Activated T-cell treated with anti-CD3 and anti-CD28 coated beads, Interleukin-2, amount 50 U/mL, for 72 hours (primary cell): ENCODE results near the gene PEF1. TPM values are rescaled to one million over a fixed set of nuclear protein-coding genes. Genes with fewer than 3 reads are reported as not detected.

ENCODE experiments used
- ATAC-seq, 2 donors: fragments of 150-1000 bp; cut with Tn5 transposase; replicated peaks in 1 of 2; 2 replicates each; pipeline ENCODE4 v1.10.0; 2021; ENCODE audit warnings: moderate library complexity in 2 of 2, mild to moderate bottlenecking in 1 of 2
- DNase-seq, 2 donors: peaks; one replicate each; pipeline ENCODE4 v3.0.0; 2021 to 2022; ENCODE audit warnings: mixed read lengths in 1 of 2
- H3K27ac Mint-ChIP-seq: one replicate; pipeline ENCODE4 v1.8.0; 2022; ENCODE audit warnings: mild to moderate bottlenecking, moderate library complexity, mixed read lengths
- H3K27me3 Mint-ChIP-seq: one replicate; pipeline ENCODE4 v1.8.0; 2022; ENCODE audit warnings: low read depth, mixed read lengths
- H3K36me3 Mint-ChIP-seq, 2 donors: one replicate each; pipeline ENCODE4 v1.8.0; 2022; ENCODE audit warnings: mixed read lengths in 2 of 2, mild to moderate bottlenecking in 1 of 2; ENCODE audit not compliant: insufficient read depth in 2 of 2
- H3K4me1 Mint-ChIP-seq: one replicate; pipeline ENCODE4 v1.8.0; 2022; ENCODE audit warnings: low read depth, mixed read lengths
- H3K4me3 Mint-ChIP-seq, 2 donors: one replicate each; pipeline ENCODE4 v1.8.0; 2022; ENCODE audit warnings: mild to moderate bottlenecking in 2 of 2, mixed read lengths in 2 of 2, moderate library complexity in 2 of 2
- H3K9me3 Mint-ChIP-seq, 2 donors: one replicate each; pipeline ENCODE4 v1.8.0; 2022; ENCODE audit warnings: mixed read lengths in 2 of 2
- total RNA-seq, 2 donors: library from RNA; stranded (reverse); gene quantifications; one replicate each; pipeline ENCODE4 v1.2.3, GENCODE V29; 2022

Gene PEF1
- total RNA-seq, 2 donors from 2014 or later, result 55.1 to 63.1 TPM

DNA sequence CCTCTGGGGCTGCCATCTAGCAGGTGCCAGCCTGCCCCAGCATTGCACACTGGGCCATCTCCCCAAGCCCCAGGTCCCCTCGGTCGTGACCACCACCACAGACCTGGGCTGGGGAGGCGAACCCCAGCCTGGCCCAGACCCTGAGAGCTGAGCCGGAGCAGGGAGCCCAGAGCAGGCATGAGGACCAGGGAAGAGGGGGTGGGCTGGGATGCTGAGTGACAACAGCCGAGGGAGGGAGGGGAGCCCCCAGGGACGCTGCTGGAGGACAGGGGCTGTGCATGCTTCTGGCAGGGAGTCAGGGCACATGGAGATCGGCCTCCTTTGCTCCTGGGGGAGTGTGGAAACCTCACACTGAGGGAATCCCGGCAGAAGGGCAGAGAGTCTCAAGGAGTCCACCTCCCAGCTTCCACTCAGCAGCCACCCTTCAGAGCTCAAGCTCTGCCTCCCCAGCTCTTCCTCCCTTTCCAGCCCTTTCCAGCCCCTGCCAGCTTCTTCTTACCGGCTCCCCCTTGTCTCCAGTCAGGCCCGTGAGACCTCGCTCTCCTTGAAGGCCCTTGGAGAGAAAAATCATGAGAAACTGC lies 23.7 kb upstream of the PEF1 start:
- no peak for ATAC-seq
- no peaks in the 10 kb centered on the region for H3K9me3 Mint-ChIP-seq

DNA sequence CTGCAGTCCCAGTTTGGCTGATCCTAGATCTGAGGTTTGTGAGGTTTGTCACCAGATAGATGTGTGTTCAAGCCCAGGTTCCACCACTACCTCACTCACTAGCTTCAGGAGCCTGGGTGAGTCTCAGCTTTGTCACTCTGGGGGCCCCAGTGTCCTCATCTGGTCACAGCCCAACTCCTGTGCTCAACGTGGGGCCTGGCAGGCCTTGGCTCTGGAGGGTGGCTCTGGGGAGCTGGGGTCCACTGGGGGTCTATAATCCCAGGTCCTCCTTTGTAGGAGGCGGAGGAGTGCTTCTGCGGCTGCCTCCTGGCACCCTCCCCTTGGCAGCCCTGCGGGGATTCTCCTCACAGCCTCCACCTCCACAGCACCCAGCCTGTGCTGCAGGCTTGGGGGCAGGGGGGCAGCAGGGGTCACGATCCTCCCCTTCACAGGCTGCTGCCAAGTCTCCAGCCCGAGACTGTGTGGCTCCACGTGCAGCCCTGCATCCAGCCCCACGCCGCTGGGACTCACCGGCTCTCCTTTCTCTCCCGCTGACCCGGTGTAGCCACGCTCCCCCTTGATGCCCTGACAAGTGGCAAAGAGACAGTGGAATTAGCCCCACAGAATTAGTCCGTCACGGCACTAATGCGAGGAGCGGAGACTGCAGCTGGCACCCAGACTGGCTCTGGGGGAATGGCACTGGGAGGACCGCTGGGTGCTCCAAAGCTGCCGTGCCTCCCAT lies 22.5 kb upstream of the PEF1 start:
- no peak for DNase-seq
- H3K27ac Mint-ChIP-seq, result no peak overlapping the region
- H3K36me3 Mint-ChIP-seq, result no peaks in the 10 kb centered on the region
- peaks cover 27% of the 10 kb centered on the region for H3K27me3 Mint-ChIP-seq
- ATAC-seq, result no peak
- H3K4me3 Mint-ChIP-seq, result no peak overlapping the region
- H3K4me1 Mint-ChIP-seq, result peaks cover 10% of the 10 kb centered on the region
- no peaks in the 10 kb centered on the region for H3K9me3 Mint-ChIP-seq

More for the DNA sequence above, 23.7 kb upstream of the PEF1 start:
- peaks cover 10% of the 10 kb centered on the region for H3K4me1 Mint-ChIP-seq
- no peak overlapping the region for H3K27ac Mint-ChIP-seq
- no peak for DNase-seq
- no peaks in the 10 kb centered on the region for H3K36me3 Mint-ChIP-seq
- peaks cover 21% of the 10 kb centered on the region for H3K27me3 Mint-ChIP-seq
- no peak overlapping the region for H3K4me3 Mint-ChIP-seq

DNA sequence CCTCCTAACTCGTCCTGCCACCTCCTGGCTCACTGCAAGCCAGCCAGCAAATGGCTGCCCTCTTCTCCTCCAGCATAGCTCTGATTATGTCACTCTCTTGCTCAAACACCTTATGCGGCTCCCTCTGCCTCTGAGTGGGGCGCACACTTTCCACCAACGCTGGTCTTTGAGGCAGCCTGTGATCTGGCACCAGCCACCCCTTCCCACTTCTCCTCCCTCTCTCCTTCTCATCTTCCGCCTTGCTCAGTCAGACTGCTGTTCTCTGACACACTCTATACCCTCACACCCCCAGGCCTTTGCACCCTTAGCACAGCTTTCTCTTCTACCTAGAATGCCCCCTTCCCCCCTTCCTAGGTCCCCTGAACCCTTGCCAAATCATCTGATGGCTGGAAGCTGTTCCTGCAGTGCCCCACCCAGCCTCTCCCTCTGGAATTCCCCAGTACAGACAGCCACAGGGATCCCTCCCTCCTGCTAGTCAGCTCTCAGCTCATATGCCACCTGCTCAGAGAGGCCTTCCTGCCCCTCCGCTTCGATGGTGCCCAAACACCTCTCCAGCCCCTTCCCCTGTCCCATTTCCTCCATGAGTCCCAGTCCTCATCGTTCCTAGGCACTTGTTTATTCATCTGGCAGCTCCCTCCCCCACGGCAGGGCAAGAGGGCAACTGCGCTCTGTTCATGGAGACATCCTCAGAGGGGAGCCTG lies 21.7 kb upstream of the PEF1 start:
- DNase-seq, result no peak
- Mint-ChIP-seq H3K27me3 (peaks cover 27% of the 10 kb centered on the region), H3K4me3 (no peak overlapping the region), H3K4me1 (peaks cover 10% of the 10 kb centered on the region), H3K36me3 (no peaks in the 10 kb centered on the region), H3K9me3 (no peaks in the 10 kb centered on the region), H3K27ac (no peak overlapping the region)
- no peak for ATAC-seq

DNA sequence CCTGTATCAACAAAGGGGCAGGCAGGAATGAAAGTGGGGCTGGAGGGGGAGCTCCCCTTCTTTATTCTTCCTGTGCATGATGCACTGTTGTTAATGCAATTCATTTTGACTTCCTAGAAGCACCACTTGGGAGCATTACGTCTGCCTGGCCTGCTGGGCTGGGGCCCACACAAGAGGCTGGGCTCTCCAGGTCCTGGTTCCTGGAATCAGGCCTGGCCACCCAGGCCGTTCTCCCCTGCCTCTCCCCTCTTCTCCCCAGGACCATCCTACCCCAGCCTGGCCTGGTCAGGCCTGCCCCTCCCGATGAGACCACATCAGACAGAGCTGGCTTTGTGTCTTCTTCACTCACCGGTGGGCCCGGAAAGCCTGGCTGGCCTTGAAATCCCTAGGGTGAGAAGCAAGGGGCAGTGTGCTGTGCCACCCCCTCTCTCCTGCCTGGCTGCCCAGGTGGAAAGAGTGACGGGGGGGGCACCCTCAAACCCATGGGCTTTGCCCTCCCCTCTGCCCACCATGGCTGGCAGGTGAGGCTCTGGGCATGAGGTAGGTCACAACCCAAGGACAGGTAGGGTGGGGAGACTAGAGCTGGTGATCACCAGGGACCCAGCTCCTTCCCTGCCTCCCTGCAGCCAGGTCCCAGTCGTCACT lies 20.7 kb upstream of the PEF1 start:
- peaks cover 18% of the 10 kb centered on the region for H3K27me3 Mint-ChIP-seq
- no peaks in the 10 kb centered on the region for H3K36me3 Mint-ChIP-seq
- no peaks in the 10 kb centered on the region for H3K9me3 Mint-ChIP-seq
- no peak overlapping the region for H3K27ac Mint-ChIP-seq
- ATAC-seq, result no peak
- no peak overlapping the region for H3K4me3 Mint-ChIP-seq
- no peak for DNase-seq
- peaks cover 9% of the 10 kb centered on the region for H3K4me1 Mint-ChIP-seq

- DNase-seq (no peak), ATAC-seq (peak in 1 of 2 donors; percentile 18)
- Mint-ChIP-seq H3K4me1 (peaks cover under 1% of the 10 kb centered on the region), H3K9me3 (no peaks in the 10 kb centered on the region), H3K36me3 (no peaks in the 10 kb centered on the region), H3K4me3 (no peak overlapping the region), H3K27me3 (peaks cover 9% of the 10 kb centered on the region), H3K27ac (no peak overlapping the region)
Measured at GRCh38 chr1:31664528-31664927, 19.9 kb upstream of the PEF1 start.

DNA sequence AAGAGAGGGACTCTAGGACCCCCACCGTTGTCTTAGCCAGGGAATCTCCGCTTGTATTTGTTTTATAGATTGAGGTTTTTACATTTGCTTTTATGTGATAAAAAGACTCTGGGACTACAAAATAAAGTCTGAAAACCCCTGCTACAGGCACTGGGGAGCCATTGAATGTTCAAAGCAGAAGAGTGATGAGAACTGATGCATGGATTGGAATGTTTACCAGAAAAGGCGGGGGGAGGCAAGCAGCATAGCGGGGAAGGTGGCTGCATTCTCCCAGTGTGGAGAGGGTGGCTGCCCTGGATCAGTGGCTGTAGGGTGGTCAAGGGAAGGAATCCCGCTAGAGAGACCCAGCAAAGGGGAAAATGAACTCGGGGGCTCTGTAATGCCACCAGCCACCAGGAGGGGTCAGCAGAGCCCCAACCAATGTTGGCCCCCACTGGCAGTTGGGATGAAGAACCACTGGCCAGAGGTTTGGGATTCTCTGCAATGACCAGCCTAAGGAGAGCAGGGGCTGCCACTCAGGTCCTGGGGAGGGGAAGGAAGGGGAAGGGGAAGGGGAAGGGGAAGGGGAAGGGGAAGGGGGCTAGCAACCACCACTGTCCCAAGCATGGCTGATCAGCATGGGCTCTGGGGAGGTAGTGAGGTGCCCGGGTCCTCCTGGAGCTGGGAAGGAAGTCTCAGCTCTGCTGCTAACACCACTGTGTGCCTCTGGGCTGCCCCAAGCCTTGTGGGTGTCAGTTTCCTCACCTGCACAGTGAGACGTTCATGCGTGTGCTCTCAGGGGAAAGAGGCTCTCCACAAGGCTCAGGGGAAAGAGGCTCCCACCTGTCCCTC lies 19.2 kb upstream of the PEF1 start:
- Mint-ChIP-seq H3K27me3 (peaks cover 6% of the 10 kb centered on the region), H3K4me1 (no peaks in the 10 kb centered on the region), H3K9me3 (no peaks in the 10 kb centered on the region), H3K27ac (no peak overlapping the region), H3K36me3 (no peaks in the 10 kb centered on the region), H3K4me3 (no peak overlapping the region)
- peak; percentile 57 to 72 for DNase-seq
- ATAC-seq, result peak; percentile 40 to 50

DNA sequence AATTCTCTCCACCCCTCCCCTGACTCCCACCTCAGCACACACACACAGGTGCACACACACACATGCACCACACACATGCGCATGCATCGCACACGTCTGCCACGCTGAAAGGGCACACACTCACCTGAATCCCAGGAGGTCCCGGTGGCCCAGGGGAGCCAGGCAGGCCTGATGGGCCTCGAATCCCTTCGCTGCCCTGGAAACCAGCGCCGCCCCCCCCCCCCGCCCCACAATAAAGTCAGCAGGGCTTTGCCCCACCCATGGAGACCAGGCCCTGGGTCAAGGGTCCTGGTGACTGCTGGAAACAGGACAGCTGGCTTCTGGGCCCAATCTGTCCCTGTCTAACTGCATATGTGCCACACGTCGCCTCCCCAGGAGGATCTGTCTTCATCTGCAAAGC lies 17.8 kb upstream of the PEF1 start:
- Mint-ChIP-seq H3K4me3 (no peak overlapping the region), H3K27ac (no peak overlapping the region), H3K36me3 (no peaks in the 10 kb centered on the region), H3K4me1 (no peaks in the 10 kb centered on the region), H3K9me3 (no peaks in the 10 kb centered on the region), H3K27me3 (peaks cover 6% of the 10 kb centered on the region)
- DNase-seq (no peak), ATAC-seq (no peak)

DNA sequence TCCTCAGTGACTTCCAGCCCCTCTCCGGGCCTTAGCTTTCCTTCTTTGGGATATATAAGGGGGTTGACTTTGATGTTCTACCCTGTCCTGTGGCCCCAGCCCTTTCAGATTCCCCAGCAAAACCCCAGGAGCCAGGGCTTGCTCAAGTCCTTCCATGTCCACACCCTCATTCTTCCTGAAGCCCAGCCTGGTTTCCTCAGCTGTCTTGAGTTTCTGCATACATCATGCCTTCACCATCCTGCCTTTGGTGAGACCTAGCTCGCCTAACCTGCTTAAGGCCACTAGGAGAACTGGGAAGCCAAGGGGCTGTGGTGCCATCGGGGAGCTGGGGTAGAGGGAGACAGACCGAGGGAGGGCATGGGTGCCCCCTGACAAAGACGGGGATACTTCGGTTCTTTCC lies 17.2 kb upstream of the PEF1 start:
- H3K4me1 Mint-ChIP-seq, result no peaks in the 10 kb centered on the region
- H3K27ac Mint-ChIP-seq, result no peak overlapping the region
- DNase-seq (no peak), ATAC-seq (no peak)
- H3K27me3 Mint-ChIP-seq, result peaks cover 6% of the 10 kb centered on the region
- H3K36me3 Mint-ChIP-seq, result no peaks in the 10 kb centered on the region
- no peaks in the 10 kb centered on the region for H3K9me3 Mint-ChIP-seq
- H3K4me3 Mint-ChIP-seq, result no peak overlapping the region

DNA sequence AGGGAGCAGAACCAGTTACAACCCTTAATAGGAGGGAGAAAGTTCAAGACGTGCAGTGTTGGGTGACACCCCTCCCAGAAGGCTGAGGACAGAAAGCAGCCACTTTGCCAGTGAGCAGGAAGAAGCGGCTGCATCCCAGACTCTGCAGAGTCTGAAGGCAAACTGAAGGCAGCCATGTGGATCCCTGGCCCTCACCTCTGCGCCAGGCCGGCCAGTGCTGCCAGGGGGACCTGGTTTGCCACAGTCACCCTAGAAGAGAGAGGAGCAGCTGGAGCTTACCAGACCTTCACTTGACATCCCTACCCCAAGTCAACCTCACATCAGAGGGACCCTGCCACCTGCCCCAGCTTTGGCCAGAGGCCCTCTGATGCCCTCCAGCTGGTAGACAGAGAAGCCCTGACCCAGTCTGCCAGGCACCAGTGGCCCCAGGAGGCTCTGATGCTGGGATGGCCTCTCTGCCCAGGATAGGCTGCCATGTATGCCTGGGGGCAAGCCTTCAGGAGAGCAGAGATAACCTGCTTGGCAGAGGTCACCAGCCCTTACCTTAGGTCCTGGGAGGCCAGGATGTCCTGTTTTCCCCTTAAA lies 16.3 kb upstream of the PEF1 start:
- no peak for ATAC-seq
- H3K27ac Mint-ChIP-seq, result no peak overlapping the region
- H3K27me3 Mint-ChIP-seq, result peaks cover 6% of the 10 kb centered on the region
- no peak overlapping the region for H3K4me3 Mint-ChIP-seq
- DNase-seq, result no peak
- H3K36me3 Mint-ChIP-seq, result no peaks in the 10 kb centered on the region
- H3K4me1 Mint-ChIP-seq, result no peaks in the 10 kb centered on the region
- no peaks in the 10 kb centered on the region for H3K9me3 Mint-ChIP-seq

DNA sequence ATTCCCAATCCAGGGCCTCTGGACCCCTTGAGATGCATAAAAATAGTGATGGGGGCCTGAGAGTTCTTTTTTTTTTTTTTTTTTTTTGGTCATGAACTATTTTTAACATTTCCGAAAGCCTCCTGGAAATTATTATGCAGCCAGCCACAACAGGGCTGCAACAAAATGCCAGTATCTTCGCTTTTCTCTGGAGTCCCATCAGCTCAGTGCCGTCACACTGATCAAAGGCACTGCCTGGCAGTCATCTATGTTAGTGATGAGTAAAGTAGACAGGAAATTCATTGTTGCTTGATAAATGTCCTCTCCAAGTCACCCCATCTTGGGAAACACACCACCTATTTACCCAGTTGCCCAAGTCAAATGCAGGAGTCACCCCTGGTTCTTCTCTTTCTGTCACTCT lies 15.2 kb upstream of the PEF1 start:
- DNase-seq, result no peak
- Mint-ChIP-seq H3K36me3 (no peaks in the 10 kb centered on the region), H3K27ac (no peak overlapping the region), H3K9me3 (no peaks in the 10 kb centered on the region), H3K27me3 (peaks cover 6% of the 10 kb centered on the region), H3K4me1 (no peaks in the 10 kb centered on the region), H3K4me3 (no peak overlapping the region)
- ATAC-seq, result no peak

- H3K27ac Mint-ChIP-seq, result no peak overlapping the region
- no peaks in the 10 kb centered on the region for H3K36me3 Mint-ChIP-seq
- H3K9me3 Mint-ChIP-seq, result no peaks in the 10 kb centered on the region
- peaks cover 6% of the 10 kb centered on the region for H3K27me3 Mint-ChIP-seq
- no peak for DNase-seq
- ATAC-seq, result no peak
- H3K4me1 Mint-ChIP-seq, result no peaks in the 10 kb centered on the region
- H3K4me3 Mint-ChIP-seq, result no peak overlapping the region
Measured at GRCh38 chr1:31658721-31659120, 14.0 kb upstream of the PEF1 start.

DNA sequence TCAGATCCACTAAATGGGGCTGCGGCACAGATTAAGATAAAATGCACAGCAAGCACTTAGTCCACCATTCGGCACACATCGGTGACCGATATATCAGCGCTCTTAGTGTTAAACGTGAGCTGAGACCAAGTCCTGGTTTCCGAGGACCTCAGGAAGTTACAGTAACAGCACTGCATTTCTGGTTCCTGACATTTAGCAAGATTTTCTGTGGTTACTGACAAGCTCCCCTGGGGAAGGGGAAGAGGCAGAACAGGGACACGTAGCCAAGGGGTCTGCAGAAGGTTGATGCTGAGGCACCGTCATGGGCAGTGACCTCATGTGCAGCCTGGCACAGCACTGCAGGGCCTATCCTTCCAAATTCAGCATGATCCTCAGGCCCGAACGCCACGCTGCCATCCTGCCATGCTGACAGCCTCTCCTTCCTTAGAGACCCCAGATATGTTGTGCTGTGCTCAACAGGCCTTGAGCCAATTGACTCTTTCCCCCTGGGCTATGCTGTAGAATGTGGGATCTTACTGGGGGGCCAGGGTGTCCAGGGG lies 13.4 kb upstream of the PEF1 start:
- peaks cover 2% of the 10 kb centered on the region for H3K27me3 Mint-ChIP-seq
- no peaks in the 10 kb centered on the region for H3K36me3 Mint-ChIP-seq
- no peaks in the 10 kb centered on the region for H3K4me1 Mint-ChIP-seq
- DNase-seq (no peak), ATAC-seq (no peak)
- no peak overlapping the region for H3K27ac Mint-ChIP-seq
- no peaks in the 10 kb centered on the region for H3K9me3 Mint-ChIP-seq
- no peak overlapping the region for H3K4me3 Mint-ChIP-seq
